Embryonic facial prominence (tissue), 1 donor: ENCODE data around the gene PHACTR1.
"Not testable (repeated sequence)": the region's sequence is repeated elsewhere in the genome, so short reads cannot be mapped to it uniquely, and the experiment has no call there.

Experiments
- DNase-seq: peaks from one replicate; pipeline ENCODE4 v3.0.0-alpha.2; 2016; ENCODE audit errors: extremely low spot score

The PHACTR1 gene

GRCh38 chr6:13156381-13156780 lies 439.8 kb downstream of the PHACTR1 start:
- no peak for DNase-seq

GRCh38 chr6:13157293-13157692 lies 440.7 kb downstream of the PHACTR1 start:
- DNase-seq, result no peak

- DNase-seq, result no peak
Measured at GRCh38 chr6:13159300-13159699, 442.7 kb downstream of the PHACTR1 start.

- DNase-seq, result not testable (repeated sequence)
Measured at GRCh38 chr6:13159822-13160221, 443.3 kb downstream of the PHACTR1 start.

- DNase-seq, result no peak
Measured at GRCh38 chr6:13163161-13163944, 446.8 kb downstream of the PHACTR1 start.

GRCh38 chr6:13164291-13164690 lies 447.7 kb downstream of the PHACTR1 start:
- no peak for DNase-seq

- no peak for DNase-seq
Measured at GRCh38 chr6:13165502-13166172, 449.1 kb downstream of the PHACTR1 start.

GRCh38 chr6:13166269-13166668 lies 449.7 kb downstream of the PHACTR1 start:
- DNase-seq, result no peak

GRCh38 chr6:13166916-13167315 lies 450.3 kb downstream of the PHACTR1 start:
- DNase-seq, result no peak

GRCh38 chr6:13172291-13172690 lies 455.7 kb downstream of the PHACTR1 start:
- no peak for DNase-seq

GRCh38 chr6:13175087-13175486 lies 458.5 kb downstream of the PHACTR1 start:
- no peak for DNase-seq

GRCh38 chr6:13175759-13176158 lies 459.2 kb downstream of the PHACTR1 start:
- DNase-seq, result no peak

GRCh38 chr6:13177664-13178063 lies 461.1 kb downstream of the PHACTR1 start:
- no peak for DNase-seq

GRCh38 chr6:13178107-13178506 lies 461.5 kb downstream of the PHACTR1 start:
- no peak for DNase-seq

GRCh38 chr6:13180538-13180937 lies 464.0 kb downstream of the PHACTR1 start:
- no peak for DNase-seq

- no peak for DNase-seq
Measured at GRCh38 chr6:13181393-13181792, 464.8 kb downstream of the PHACTR1 start.

- no peak for DNase-seq
Measured at GRCh38 chr6:13183415-13184088, 467.0 kb downstream of the PHACTR1 start.

- DNase-seq, result no peak
Measured at GRCh38 chr6:13184089-13184468, 467.5 kb downstream of the PHACTR1 start.

GRCh38 chr6:13184547-13184946 lies 468.0 kb downstream of the PHACTR1 start:
- no peak for DNase-seq

- no peak for DNase-seq
Measured at GRCh38 chr6:13186861-13187260, 470.3 kb downstream of the PHACTR1 start.

- no peak for DNase-seq
Measured at GRCh38 chr6:13187692-13188091, 471.1 kb downstream of the PHACTR1 start.

GRCh38 chr6:13188306-13188705 lies 471.7 kb downstream of the PHACTR1 start:
- DNase-seq, result no peak

GRCh38 chr6:13189710-13190109 lies 473.1 kb downstream of the PHACTR1 start:
- no peak for DNase-seq
